Karpas-422 (cell line): ENCODE measurements around the gene CAV2. TPM values are rescaled to one million over a fixed set of nuclear protein-coding genes. Genes with fewer than 3 reads are reported as not detected.

Source experiments
- DNase-seq: peaks from one replicate; pipeline ENCODE4 v3.0.0-alpha.2; 2015
- H2AFZ ChIP-seq: fragments of 200-600 bp; sonication (generic); 2 replicates; pipeline ENCODE4 v1.6.1; 2014; ENCODE audit warnings: antibody characterized with exemption, low read length, mixed read lengths
- H3K27ac ChIP-seq: fragments of 200-600 bp; sonication (generic); 2 replicates; pipeline ENCODE4 v1.5.1; 2014; ENCODE audit warnings: mild to moderate bottlenecking, low read length, moderate library complexity
- H3K27me3 ChIP-seq: fragments of 200-600 bp; sonication (generic); 2 replicates; pipeline ENCODE4 v1.6.1; 2014; ENCODE audit warnings: low read length, mixed read lengths
- H3K36me3 ChIP-seq: fragments of 200-600 bp; sonication (generic); 2 replicates; pipeline ENCODE4 v1.6.1; 2014; ENCODE audit warnings: low read length, mixed read lengths; ENCODE audit not compliant: insufficient read depth
- H3K4me1 ChIP-seq: fragments of 200-600 bp; sonication (generic); 2 replicates; pipeline ENCODE4 v1.6.1; 2014; ENCODE audit warnings: mild to moderate bottlenecking, low read length, mixed read lengths
- H3K4me2 ChIP-seq: fragments of 200-600 bp; sonication (generic); 2 replicates; pipeline ENCODE4 v1.6.1; 2014; ENCODE audit warnings: low read length, low read depth, mild to moderate bottlenecking; ENCODE audit not compliant: poor library complexity, severe bottlenecking
- H3K4me3 ChIP-seq: fragments of 200-600 bp; sonication (generic); 2 replicates; pipeline ENCODE4 v1.5.1; 2014; ENCODE audit warnings: mild to moderate bottlenecking, antibody characterized with exemption, low read length, mixed read lengths
- H3K79me2 ChIP-seq: fragments of 200-600 bp; sonication (generic); 2 replicates; pipeline ENCODE4 v1.6.1; 2014; ENCODE audit warnings: mild to moderate bottlenecking, low read length, mixed read lengths
- H3K9ac ChIP-seq: fragments of 200-600 bp; sonication (generic); 2 replicates; pipeline ENCODE4 v1.6.0; 2014; ENCODE audit warnings: low read length
- H3K9me2 ChIP-seq: fragments of 200-600 bp; sonication (generic), shearing (Covaris generic); replicated peaks from 2 replicates; pipeline ENCODE4 v1.6.0; 2014; ENCODE audit warnings: mild to moderate bottlenecking, low read length, moderate library complexity; ENCODE audit not compliant: insufficient read depth
- H3K9me3 ChIP-seq: fragments of 300-700, 200-600 bp; sonication (generic); 2 replicates; pipeline ENCODE4 v1.6.1; 2014; ENCODE audit warnings: low read length, mixed read lengths
- H4K20me1 ChIP-seq: fragments of 200-600 bp; sonication (generic); 2 replicates; pipeline ENCODE4 v1.6.1; 2014; ENCODE audit warnings: mild to moderate bottlenecking, antibody characterized with exemption, low read length, low read depth; ENCODE audit not compliant: insufficient read depth
- total RNA-seq: library from RNA; depleted of rRNA; stranded (reverse); fragments of >200 nt; shearing (Covaris generic); gene quantifications from 2 replicates; pipeline ENCODE4 v1.2.3, GENCODE V29; 2014; ENCODE audit warnings: low replicate concordance

Gene CAV2
- total RNA-seq, 1 experiment from 2014 or later: 1.2 TPM

DNA sequence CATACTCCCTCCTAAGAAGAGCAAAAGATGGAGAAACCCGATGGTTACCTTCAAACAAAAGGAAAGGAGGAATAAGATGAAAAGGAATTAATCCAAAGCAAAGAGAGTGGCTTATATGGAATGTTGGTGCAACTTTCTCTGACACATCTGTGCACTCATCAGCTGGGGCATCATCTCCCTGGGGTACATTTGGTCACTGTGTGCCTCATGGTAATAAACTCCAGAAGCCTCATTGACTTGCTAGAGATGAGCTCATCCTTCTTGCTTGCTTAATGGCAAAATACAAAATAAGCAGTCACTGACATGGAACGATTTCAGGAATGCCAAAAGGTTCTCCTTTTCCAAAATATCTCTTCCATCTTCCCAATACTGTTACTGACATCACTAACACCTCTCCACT lies 47.8 kb downstream of the CAV2 start:
- H3K4me1 ChIP-seq: no peaks in the 10 kb centered on the region
- no peak overlapping the region for H3K4me3 ChIP-seq
- H3K79me2 ChIP-seq: no peaks in the 10 kb centered on the region
- DNase-seq: no peak
- H2AFZ ChIP-seq: no peak overlapping the region
- no peaks in the 10 kb centered on the region for H3K36me3 ChIP-seq
- H3K4me2 ChIP-seq: no peak overlapping the region
- no peak overlapping the region for H3K27ac ChIP-seq
- H3K27me3 ChIP-seq: no peaks in the 10 kb centered on the region
- H3K9ac ChIP-seq: no peak overlapping the region
- H4K20me1 ChIP-seq: no peaks in the 10 kb centered on the region
- no peaks in the 10 kb centered on the region for H3K9me2 ChIP-seq
- H3K9me3 ChIP-seq: no peaks in the 10 kb centered on the region

DNA sequence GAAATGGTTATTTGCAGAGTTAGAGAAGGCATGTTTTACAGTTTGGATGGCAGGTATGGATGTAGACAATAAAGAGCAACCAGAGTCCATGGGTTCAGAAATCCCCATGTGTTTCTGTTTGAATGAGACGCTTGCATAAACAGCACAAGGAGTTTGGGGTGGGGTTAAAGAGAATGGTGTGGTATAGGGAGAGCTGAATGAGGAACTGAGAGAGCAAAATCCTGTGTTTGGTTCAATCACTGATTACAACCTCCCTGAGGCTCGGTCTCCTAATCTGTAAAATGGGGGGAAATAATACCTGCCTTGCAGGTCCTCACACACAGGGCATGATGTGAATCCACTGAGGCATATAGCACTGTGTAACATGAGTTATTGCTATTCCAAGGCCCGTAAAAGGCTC lies 49.0 kb downstream of the CAV2 start:
- Histone ChIP-seq H3K36me3 (no peaks in the 10 kb centered on the region), H3K79me2 (no peaks in the 10 kb centered on the region), H3K27ac (no peak overlapping the region), H3K9me3 (no peaks in the 10 kb centered on the region), H3K4me1 (no peaks in the 10 kb centered on the region), H2AFZ (no peak overlapping the region), H3K4me3 (no peak overlapping the region), H3K9me2 (no peaks in the 10 kb centered on the region), H3K4me2 (no peak overlapping the region), H3K27me3 (no peaks in the 10 kb centered on the region), H4K20me1 (no peaks in the 10 kb centered on the region), H3K9ac (no peak overlapping the region)
- no peak for DNase-seq

- no peaks in the 10 kb centered on the region for H3K9me2 ChIP-seq
- H3K79me2 ChIP-seq: no peaks in the 10 kb centered on the region
- H3K4me3 ChIP-seq: no peak overlapping the region
- no peaks in the 10 kb centered on the region for H3K36me3 ChIP-seq
- no peak overlapping the region for H3K4me2 ChIP-seq
- H2AFZ ChIP-seq: no peak overlapping the region
- H3K4me1 ChIP-seq: no peaks in the 10 kb centered on the region
- H4K20me1 ChIP-seq: no peaks in the 10 kb centered on the region
- no peaks in the 10 kb centered on the region for H3K9me3 ChIP-seq
- no peak for DNase-seq
- no peak overlapping the region for H3K27ac ChIP-seq
- H3K27me3 ChIP-seq: no peaks in the 10 kb centered on the region
- no peak overlapping the region for H3K9ac ChIP-seq
Observed at GRCh38 chr7:116549370-116549769, 49.8 kb downstream of the CAV2 start.

DNA sequence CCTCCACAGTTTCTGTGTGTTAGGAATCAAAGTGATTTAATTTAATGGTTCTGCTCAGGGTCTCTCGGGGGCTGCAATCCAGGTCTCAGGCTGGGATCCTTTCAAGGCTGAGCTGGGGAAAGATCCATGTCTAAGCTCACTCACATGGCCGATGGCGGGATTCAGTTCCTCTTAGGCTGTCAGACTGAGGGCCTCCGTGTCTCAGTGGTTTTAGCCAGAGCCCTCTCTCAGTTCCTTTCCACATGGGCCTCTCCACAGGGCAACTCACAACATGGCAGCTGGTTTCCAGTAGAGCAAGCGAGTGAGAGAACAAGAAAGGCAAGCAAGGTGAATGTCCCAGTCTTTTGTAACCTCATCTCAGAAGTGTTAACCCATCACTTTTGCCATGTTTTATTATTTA lies 52.2 kb downstream of the CAV2 start:
- Histone ChIP-seq H4K20me1 (no peaks in the 10 kb centered on the region), H3K4me2 (no peak overlapping the region), H3K79me2 (no peaks in the 10 kb centered on the region), H3K36me3 (no peaks in the 10 kb centered on the region), H3K27me3 (no peaks in the 10 kb centered on the region), H3K27ac (no peak overlapping the region), H3K4me3 (no peak overlapping the region), H3K9me3 (no peaks in the 10 kb centered on the region), H3K9me2 (no peaks in the 10 kb centered on the region), H3K9ac (no peak overlapping the region), H3K4me1 (no peaks in the 10 kb centered on the region), H2AFZ (no peak overlapping the region)
- DNase-seq: no peak

DNA sequence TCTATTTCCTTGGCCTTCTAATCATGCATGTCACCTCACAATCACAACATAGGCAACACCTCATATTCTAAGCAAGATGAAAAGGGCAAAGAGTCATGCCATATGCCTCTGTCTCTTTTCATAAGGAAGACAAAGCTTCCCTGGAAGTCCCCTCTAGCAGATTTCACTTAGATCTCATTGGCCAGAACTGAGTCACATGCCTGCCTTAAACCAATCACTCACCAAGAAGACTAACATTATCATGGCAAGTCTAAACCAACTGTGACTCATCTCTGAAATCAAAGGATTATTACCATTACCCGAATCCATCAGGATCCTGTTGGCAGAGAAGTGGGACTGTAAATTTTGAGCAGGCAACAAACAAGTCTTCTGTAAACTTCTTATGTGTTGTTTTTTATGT lies 53.1 kb downstream of the CAV2 start:
- Histone ChIP-seq H3K79me2 (no peaks in the 10 kb centered on the region), H3K9ac (no peak overlapping the region), H3K27me3 (no peaks in the 10 kb centered on the region), H3K9me3 (no peaks in the 10 kb centered on the region), H3K9me2 (no peaks in the 10 kb centered on the region), H3K36me3 (no peaks in the 10 kb centered on the region), H2AFZ (no peak overlapping the region), H4K20me1 (no peaks in the 10 kb centered on the region), H3K4me3 (no peak overlapping the region), H3K27ac (no peak overlapping the region), H3K4me1 (no peaks in the 10 kb centered on the region), H3K4me2 (no peak overlapping the region)
- no peak for DNase-seq

DNA sequence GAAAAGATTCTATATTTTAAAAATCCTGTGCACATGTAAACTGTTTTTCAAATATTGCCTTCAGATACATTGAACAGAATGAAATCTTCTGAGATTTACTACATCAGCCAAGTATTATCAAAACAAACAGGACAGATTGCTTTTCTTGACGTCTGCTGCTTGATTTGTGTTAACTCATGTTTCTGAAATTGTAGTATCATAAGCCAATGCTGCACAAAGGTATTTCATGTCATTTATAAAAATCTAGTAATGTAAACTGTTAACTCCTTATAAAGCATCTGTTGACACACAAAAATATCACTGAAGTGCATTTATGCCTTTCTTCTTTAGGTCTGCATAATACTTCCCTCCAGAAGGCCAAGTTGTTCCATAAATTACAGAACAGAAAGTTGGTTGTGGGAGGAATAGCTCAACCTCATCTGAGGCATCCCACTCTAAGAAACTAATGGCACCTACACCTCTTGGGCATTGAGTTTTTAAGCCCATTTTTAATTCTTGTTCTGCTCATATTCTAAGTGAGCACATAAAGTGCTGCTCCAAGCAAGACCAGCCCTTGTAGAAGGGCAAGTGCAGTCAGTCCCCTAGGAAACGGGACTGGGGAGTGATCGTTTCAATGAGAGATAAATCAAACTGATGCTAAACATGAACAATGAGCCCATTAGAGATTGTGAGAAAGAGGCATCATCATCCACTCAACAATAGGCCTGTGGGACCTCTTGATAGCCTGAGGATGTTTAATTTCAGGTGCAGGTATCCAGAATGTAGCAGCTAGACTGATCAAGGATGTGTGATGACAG lies 53.8 kb downstream of the CAV2 start:
- Histone ChIP-seq H2AFZ (no peak overlapping the region), H3K4me3 (no peak overlapping the region), H3K79me2 (no peaks in the 10 kb centered on the region), H3K9ac (no peak overlapping the region), H3K4me2 (no peak overlapping the region), H3K27me3 (no peaks in the 10 kb centered on the region), H3K4me1 (no peaks in the 10 kb centered on the region), H3K9me3 (no peaks in the 10 kb centered on the region), H4K20me1 (no peaks in the 10 kb centered on the region), H3K9me2 (no peaks in the 10 kb centered on the region), H3K36me3 (no peaks in the 10 kb centered on the region), H3K27ac (no peak overlapping the region)
- no peak for DNase-seq

- Histone ChIP-seq H3K9ac (no peak overlapping the region), H3K27me3 (no peaks in the 10 kb centered on the region), H3K9me2 (no peaks in the 10 kb centered on the region), H3K9me3 (no peaks in the 10 kb centered on the region), H4K20me1 (no peaks in the 10 kb centered on the region), H3K4me1 (no peaks in the 10 kb centered on the region), H3K4me3 (no peak overlapping the region), H3K27ac (no peak overlapping the region), H3K79me2 (no peaks in the 10 kb centered on the region), H3K36me3 (no peaks in the 10 kb centered on the region), H3K4me2 (no peak overlapping the region), H2AFZ (no peak overlapping the region)
- DNase-seq: no peak
Observed at GRCh38 chr7:116554436-116554835, 54.9 kb downstream of the CAV2 start.

GRCh38 chr7:116554911-116555310 lies 55.4 kb downstream of the CAV2 start:
- H3K79me2 ChIP-seq: no peaks in the 10 kb centered on the region
- H3K9me3 ChIP-seq: no peaks in the 10 kb centered on the region
- H3K9ac ChIP-seq: no peak overlapping the region

More at GRCh38 chr7:116554911-116555310, 55.4 kb downstream of the CAV2 start:
- no peak overlapping the region for H3K4me3 ChIP-seq
- no peaks in the 10 kb centered on the region for H3K36me3 ChIP-seq
- H3K27me3 ChIP-seq: no peaks in the 10 kb centered on the region
- DNase-seq: no peak
- H2AFZ ChIP-seq: no peak overlapping the region
- no peaks in the 10 kb centered on the region for H4K20me1 ChIP-seq
- no peaks in the 10 kb centered on the region for H3K4me1 ChIP-seq
- no peak overlapping the region for H3K27ac ChIP-seq
- H3K9me2 ChIP-seq: no peaks in the 10 kb centered on the region
- H3K4me2 ChIP-seq: no peak overlapping the region
